Activated CD4-positive, alpha-beta T cell treated with anti-CD3 and anti-CD28 coated beads, Interleukin-2, amount 50 U/mL, for 4 hours (primary cell): ENCODE data around the gene CCDC57.
A peak's percentile ranks its signal among the peaks of the same experiment; 100 is the strongest.

Experiments
- DNase-seq, 2 experiments: peaks; one replicate each; pipeline ENCODE4 v3.0.0-alpha.2; 2020

CCDC57 gene

DNA sequence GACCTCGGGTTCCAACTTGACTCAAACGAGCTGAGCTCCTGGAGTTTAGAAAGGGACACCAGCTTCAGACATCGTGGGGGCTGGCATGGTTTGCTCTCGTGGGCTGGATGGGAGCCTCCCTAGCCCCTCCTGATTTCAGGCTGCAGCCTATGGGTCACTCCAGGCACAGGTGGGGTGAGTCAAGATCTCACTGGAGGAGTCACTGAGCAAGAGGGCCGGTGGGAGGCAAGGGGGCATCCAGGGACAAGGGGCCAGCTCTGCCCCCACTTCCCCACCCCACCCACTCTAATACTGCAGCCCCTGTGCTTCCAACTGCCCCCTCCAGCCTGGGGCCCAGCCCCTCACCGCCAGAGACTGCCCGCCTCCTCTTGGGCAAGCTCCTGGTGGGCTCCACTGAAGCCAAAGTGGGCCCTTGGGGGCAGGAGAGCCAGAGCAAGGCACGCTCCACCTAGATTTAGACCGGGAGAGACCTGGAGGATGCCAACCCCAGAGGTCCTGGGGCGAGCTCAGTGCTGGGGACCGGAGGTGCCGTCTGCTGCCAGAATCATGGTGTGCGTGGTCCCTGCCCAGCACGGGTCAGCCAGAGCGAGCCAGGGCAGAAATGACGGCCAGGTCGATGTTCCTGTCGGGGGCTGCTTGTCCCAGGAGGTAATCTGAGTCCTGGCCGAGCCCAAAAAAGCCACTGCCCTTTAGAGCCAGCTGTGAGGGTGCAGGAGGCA is 22.6 kb upstream of the CCDC57 start:
- DNase-seq: no peak

GRCh38 chr17:82234211-82235055 is 21.8 kb upstream of the CCDC57 start:
- DNase-seq: no peak

GRCh38 chr17:82232876-82233785 is 20.5 kb upstream of the CCDC57 start:
- no peak for DNase-seq

GRCh38 chr17:82232322-82232820 is 19.7 kb upstream of the CCDC57 start:
- DNase-seq: no peak

GRCh38 chr17:82231562-82232321 is 19.1 kb upstream of the CCDC57 start:
- DNase-seq: no peak

GRCh38 chr17:82231312-82231561 is 18.6 kb upstream of the CCDC57 start:
- DNase-seq: no peak

GRCh38 chr17:82230609-82231311 is 18.1 kb upstream of the CCDC57 start:
- no peak for DNase-seq

GRCh38 chr17:82229698-82230608 is 17.3 kb upstream of the CCDC57 start:
- no peak for DNase-seq

DNA sequence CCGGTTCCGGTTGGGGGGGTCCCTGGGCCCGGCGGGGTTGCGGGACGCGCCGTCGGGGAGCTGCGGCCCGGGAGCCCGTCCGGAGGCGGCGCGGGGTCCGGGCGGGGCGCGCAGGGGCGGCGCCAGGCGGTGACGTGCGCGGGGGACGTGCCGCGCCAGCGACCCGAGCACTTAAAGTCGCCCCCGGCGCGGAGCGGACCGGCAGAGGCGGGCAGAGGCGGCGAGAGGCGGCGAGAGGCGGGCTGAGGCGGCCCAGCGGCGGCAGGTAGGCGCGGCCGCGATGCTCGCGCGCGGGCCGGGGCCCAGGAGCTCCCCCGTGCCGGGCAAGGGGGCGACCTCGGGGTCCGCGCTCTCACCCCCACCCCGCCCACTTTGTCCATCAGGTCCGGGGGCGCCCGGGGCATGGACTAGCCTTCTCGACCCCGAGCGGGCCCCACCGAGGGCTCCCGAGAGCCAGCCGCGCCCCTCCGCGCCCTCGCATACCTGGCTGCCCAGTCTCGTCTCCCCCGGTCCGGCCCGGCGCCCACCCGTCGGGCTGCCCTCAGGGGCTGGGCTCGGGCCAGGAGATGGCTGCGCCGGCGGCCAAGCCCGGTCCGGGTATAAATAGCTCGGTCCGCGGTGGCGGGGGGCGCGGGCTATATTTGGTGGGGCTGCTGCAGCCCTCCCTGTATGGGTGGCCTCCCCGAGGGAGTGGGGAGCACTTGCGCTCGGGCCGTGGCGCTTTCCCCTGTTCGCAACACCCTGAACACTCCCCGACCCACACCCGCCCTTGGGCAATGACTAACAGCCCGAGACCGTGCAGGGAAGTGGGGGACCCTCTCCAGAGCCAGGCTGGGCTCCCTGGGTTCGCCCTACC is 16.4 kb upstream of the CCDC57 start, which contains the start of gene SLC16A3:
SLC16A3 (plus strand) TSS at position 201 of the 856 bp plus-strand sequence. CDS start 6,967 bp downstream, outside the sequence.
- peak; percentile 49 to 54 for DNase-seq

- DNase-seq: peak in 1 of 2 experiments; percentile 32
These were observed 15.7 kb upstream of the CCDC57 start for GRCh38 chr17:82228278-82228841.

DNA sequence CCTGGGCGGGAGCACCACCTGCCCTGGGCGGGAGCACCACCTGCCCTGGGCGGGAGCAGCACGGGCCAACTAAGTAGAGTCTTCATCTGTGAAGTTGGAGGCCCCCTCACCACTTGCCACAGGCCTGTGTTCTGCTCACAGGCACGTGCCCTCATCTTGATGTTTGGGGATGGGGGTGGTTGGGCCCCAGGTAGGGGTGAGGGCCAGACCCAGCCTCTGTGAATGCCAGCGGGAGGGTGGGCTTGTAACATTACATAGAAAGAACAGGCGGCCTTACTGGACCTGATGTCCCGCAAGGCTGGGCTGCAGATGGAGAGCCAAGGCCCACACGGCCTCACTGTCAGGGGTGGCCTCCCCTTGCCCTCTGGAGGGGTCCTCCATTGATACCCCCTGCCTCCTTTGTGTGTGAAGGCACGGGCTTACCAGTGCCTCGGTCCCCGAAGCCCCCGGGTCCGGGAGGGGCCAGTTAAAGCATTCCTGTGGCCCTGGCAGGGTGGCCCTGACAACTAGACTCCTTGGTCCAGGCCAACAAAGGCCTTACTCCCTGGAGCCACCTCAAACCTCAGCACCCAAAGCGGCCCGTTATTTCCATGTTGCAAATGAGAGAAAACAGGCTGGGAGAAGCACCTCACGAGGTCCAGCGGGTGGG is 15.1 kb upstream of the CCDC57 start:
- no peak for DNase-seq

DNA sequence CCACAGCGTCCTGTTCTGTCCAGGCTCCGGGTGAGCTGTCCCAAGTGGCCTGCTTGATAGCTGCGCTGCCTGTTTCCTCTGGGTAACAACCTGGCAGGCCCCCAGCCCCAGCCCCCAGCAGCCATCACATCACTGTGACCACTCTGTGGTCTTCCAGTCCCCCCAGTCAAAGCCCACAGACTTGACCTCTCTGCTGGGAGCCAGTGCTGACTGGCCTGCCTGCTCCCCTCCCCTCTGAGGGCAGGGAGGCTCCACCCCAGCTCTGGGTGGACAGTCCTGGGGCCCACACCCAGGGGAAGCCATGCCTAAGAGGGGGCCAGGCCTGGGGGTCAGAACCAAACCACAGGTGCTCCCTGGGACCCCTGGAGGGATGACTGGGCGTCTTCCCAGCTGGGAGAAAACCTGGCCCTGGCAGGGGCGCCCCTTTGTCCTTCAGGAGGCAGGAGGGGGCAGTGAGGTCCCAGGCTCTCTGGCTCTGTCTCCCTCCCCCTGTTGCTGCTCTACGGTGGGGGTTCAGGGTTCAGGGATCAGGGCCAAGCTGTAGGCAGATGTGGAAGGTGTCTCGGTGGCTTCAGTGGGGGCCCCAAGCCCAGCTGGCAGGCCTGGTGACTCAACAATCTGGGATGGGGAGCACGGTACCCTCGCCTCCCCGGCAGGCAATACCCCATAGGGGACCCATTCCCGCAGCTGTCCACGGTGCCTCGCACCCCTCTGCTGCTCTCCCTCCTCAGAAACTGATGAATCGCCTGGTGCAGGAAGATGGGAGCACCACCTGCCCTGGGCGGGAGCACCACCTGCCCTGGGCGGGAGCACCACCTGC is 14.4 kb upstream of the CCDC57 start:
- no peak for DNase-seq

- DNase-seq: no peak
These were observed 13.6 kb upstream of the CCDC57 start for GRCh38 chr17:82226146-82226808.

DNA sequence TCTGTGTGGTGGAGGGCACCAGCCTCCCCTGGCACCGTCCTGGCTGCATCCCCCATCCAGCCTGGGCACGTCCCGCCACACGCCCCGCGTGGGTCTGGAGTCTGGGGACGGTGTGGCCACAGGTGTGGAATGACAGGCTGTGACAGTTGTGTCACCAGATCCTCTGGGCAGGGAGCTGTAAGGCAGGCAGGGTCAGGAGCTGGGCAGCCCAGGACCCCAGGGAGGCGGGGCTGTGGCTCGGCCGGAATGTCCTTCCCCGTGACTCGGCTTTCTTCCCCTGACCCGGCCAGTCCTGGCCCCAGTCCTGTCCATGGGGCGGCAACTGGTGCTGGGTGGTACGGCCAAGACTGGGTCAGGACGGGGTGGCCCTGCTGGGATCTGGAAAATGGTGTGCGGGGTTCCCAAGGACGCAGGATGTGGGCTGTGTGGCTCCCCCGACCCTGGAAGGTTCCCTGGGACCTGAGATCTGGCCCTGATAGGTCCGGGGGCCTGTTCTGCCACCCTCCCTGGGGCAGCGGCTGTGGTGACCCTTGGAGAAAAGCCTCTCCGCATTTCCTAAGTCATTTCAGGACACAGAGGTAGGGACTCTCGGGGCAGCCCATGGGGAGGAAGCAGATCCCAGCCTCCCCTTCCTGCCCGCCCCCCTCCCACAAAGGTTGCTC is 12.9 kb upstream of the CCDC57 start:
- DNase-seq: no peak

DNA sequence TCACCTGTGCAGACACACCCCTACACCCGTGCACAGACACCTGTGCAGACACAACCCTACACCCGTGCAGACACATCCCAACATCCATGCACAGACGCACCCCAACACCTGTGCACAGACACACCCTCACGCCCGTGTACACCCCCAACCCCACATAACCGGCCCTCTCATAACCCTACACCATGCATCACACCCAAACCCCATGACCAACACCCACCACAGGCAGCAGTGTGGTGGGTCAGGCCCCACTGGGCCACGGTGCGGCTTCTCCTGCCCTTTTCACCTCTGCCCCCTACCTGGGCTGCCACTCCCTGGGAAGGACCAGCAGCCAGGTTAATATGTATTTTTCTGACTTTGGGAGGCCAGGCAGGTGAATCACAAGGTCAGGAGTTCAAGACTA is 12.0 kb upstream of the CCDC57 start:
- DNase-seq: no peak

GRCh38 chr17:82223517-82223916 is 10.9 kb upstream of the CCDC57 start:
- DNase-seq: no peak

DNA sequence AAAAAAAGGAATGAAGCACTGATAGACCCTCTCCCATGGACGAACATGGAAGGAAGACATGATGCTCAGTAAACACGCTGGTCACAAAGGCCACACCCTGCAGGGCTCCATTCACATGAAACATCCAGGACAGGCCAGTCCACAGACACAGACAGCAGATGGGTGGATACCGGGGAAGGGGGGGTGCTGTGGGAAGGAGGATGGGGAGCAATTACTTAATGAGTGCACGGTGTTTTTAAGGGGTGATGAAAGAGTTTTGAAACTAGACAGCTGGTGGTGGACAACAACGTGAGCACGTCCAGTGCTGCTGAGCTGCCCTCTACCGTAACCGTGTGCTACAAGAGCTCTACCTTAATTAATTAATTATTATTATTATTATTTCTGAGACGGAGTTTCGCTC is 10.2 kb upstream of the CCDC57 start:
- no peak for DNase-seq
